Activated CD4-positive, alpha-beta T cell treated with anti-CD3 and anti-CD28 coated beads for 36 hours (primary cell): ENCODE results near the gene FAM153A. TPM values are rescaled to one million over a fixed set of nuclear protein-coding genes. Genes with fewer than 3 reads are reported as not detected.
"Not testable (repeated sequence)": the region's sequence is repeated elsewhere in the genome, so short reads cannot be mapped to it uniquely, and the experiment has no call there.

Experiments
- ATAC-seq: fragments of 200-7000 bp; cut with Tn5 transposase; one replicate; pipeline ENCODE4 v1.10.0; 2021; ENCODE audit warnings: mild to moderate bottlenecking, moderate library complexity
- CTCF ChIA-PET: fragments of 350-600 bp; sonication (Branson Sonifier 250); formaldehyde crosslinking; loops from one replicate; lab custom pipeline; 2021; ENCODE audit warnings: antibody characterized with exemption; lab: Charles Lee
- POLR2A ChIA-PET: fragments of 350-600 bp; sonication (Branson Sonifier 250); formaldehyde crosslinking; loops from one replicate; lab custom pipeline; 2021; ENCODE audit warnings: antibody characterized with exemption, inconsistent platforms; lab: Charles Lee
- DNase-seq: peaks from one replicate; pipeline ENCODE4 v3.0.0-alpha.2; 2020
- H3K27ac Mint-ChIP-seq: one replicate; pipeline ENCODE4 v1.8.0; 2021; ENCODE audit warnings: mixed read lengths
- H3K27me3 Mint-ChIP-seq: one replicate; pipeline ENCODE4 v1.8.0; 2021; ENCODE audit warnings: mixed read lengths
- H3K36me3 Mint-ChIP-seq: one replicate; pipeline ENCODE4 v1.8.0; 2021; ENCODE audit warnings: low read depth, mixed read lengths
- H3K4me1 Mint-ChIP-seq: one replicate; pipeline ENCODE4 v1.8.0; 2021; ENCODE audit warnings: mixed read lengths
- H3K4me3 Mint-ChIP-seq: one replicate; pipeline ENCODE4 v1.8.0; 2021; ENCODE audit warnings: mild to moderate bottlenecking, moderate library complexity, mixed read lengths
- H3K9me3 Mint-ChIP-seq: one replicate; pipeline ENCODE4 v1.8.0; 2021; ENCODE audit warnings: low read depth, mixed read lengths
- intact Hi-C, 2 experiments: fragments of 100-400 bp; cut with DNase I in 1 of 2; cut with micrococcal nuclease in 1 of 2; formaldehyde crosslinking; loops; one replicate each; pipeline versions ENCODE4 v1.14.2 to v1.15.1; 2022 to 2024; cut with DNase I, micrococcal nuclease
- total RNA-seq, 2 experiments: library from RNA; stranded (reverse); gene quantifications; one replicate each; pipeline ENCODE4 v1.2.3, GENCODE V29; 2021

Gene FAM153A
- 10 to 100 TPM; 38.8 to 54.0 TPM for total RNA-seq

DNA sequence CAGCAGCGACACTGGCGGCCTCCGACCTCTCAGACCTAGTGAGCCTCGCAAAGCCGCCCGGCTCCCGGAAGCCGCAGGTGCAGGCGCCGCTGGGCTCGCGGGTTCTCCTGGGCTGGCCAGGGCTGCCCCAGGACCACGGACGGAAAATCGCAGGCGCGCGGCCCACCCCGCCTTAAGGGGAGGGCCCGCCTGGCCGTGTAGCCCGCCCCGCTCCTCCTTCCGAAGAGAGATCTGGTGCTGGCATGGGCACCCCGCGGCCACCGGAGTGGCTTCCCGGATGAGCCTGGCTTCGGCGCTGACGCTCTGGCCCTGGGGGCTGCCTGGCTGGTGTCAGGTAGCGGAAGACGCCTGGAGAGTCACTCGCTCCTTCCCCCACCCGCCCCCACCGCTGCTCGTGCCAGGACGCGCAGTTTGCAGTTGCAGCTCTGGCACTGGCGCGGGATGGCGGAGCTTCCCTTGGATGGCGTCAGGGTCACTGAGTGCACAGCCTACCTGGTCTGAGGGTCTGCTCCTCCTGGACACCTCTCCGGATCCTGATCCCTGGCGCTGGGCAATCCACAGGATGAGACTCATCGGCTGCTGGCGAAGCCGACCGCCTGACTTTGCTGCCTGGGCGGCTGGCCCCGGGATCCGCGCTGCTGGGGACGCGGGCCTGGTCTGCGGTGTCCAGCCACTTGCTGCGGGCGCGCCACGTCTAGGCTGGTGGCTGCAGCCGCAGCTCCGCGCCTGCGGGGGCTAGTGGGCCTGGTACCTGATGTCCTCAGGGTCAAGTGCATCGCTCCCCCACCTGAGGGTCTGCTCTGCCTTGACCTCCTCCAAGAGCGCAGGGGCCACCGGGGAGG is at the start of gene FAM153A:
TSS of gene FAM153A (minus strand) at position 108 of the 842 bp plus-strand sequence.
- H3K36me3 Mint-ChIP-seq, H3K27ac Mint-ChIP-seq, POLR2A ChIA-PET, H3K4me3 Mint-ChIP-seq, H3K9me3 Mint-ChIP-seq, H3K4me1 Mint-ChIP-seq, H3K27me3 Mint-ChIP-seq, intact Hi-C loops, CTCF ChIA-PET: not testable (repeated sequence)
- peak; percentile 99 for ATAC-seq
- peak; percentile 32 for DNase-seq

DNA sequence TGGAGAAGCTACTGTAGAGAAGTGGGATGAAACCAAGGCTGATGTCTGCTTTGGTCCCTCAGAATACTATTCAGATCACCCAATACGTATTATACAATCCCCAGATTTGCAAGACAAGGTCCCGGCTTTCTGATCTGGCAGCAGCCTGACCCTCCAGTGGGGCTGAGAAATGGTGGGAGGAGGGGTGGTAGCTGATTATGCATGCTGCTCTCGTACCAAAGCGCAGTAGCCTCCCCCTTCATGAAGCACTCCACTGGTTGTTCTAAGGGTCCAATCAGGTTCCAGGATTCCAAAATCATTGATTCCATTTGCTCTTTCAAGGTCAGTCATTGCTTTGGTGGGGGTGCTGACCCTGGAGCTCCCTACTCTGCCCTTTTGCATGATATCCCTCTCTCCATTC is 49.6 kb upstream of the FAM153A start:
- H3K36me3 Mint-ChIP-seq, POLR2A ChIA-PET, H3K27me3 Mint-ChIP-seq, H3K27ac Mint-ChIP-seq, H3K9me3 Mint-ChIP-seq, H3K4me1 Mint-ChIP-seq, H3K4me3 Mint-ChIP-seq, DNase-seq, intact Hi-C loops, CTCF ChIA-PET, ATAC-seq: not testable (repeated sequence)

DNA sequence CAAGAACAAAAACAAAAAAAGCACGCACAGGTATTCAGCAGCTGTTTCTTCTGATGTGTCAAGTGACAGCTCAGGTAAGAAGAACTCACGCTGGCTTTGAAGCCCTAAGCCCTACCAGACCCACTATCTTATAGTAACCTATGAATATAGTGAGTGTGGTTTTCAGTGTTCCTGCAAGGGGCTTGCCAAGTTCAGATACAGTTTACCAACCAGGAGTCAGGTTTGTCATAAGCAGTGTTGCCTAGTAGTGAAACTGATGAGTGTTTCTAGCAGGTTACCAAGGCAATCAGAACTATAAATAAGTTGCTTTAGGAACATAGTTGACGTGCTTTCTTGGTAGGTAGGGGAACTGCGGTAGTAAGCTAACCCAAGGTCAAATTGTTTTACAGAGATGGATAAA is 43.4 kb upstream of the FAM153A start:
- H3K27ac Mint-ChIP-seq, H3K4me1 Mint-ChIP-seq, DNase-seq, CTCF ChIA-PET, H3K27me3 Mint-ChIP-seq, H3K4me3 Mint-ChIP-seq, H3K9me3 Mint-ChIP-seq, intact Hi-C loops, POLR2A ChIA-PET, H3K36me3 Mint-ChIP-seq: not testable (repeated sequence)
- peak; percentile 98 for ATAC-seq

DNA sequence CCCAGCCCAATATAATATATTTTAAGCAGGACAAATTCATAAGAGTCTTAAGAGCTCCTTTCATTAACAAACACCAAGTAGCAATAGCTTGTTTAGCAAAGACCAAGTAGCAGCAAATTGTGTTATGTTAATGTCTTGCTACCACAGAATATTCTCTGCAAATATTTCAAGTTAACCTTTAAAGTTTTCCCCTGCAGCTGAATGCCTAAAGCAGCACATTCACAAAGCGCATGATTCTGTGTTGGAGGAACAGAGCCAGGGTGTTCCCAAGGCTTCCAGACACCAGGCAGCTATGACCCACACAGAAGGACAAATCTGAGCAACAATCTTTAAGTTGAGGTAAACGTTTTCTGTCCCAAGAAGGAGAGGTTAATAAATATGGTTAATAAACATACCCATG is 42.1 kb upstream of the FAM153A start:
- H3K27me3 Mint-ChIP-seq, CTCF ChIA-PET, intact Hi-C loops, H3K9me3 Mint-ChIP-seq, H3K4me3 Mint-ChIP-seq, H3K36me3 Mint-ChIP-seq, ATAC-seq, H3K27ac Mint-ChIP-seq, DNase-seq, H3K4me1 Mint-ChIP-seq, POLR2A ChIA-PET: not testable (repeated sequence)

DNA sequence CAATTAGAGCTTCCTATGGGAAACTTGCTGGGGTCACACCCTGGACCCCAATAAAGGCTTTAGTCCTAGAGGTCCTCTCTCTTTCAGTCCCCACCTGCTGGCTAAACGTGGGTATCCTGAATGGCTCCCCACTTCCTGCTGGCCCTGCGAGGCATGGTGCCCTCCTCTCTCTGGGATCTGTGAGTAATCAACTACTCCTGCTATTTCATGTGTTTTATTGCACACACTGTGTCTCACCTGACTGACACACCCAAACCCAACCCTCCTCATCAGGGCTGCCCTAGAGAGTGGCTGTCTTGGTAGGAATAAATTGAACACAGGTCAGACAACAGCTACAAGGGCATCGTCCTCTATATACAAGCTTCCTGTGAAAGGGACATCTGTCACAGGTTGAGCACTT is 39.8 kb upstream of the FAM153A start:
- POLR2A ChIA-PET, H3K4me1 Mint-ChIP-seq, H3K9me3 Mint-ChIP-seq, H3K27ac Mint-ChIP-seq, DNase-seq, H3K36me3 Mint-ChIP-seq, CTCF ChIA-PET, intact Hi-C loops, ATAC-seq, H3K27me3 Mint-ChIP-seq, H3K4me3 Mint-ChIP-seq: not testable (repeated sequence)

DNA sequence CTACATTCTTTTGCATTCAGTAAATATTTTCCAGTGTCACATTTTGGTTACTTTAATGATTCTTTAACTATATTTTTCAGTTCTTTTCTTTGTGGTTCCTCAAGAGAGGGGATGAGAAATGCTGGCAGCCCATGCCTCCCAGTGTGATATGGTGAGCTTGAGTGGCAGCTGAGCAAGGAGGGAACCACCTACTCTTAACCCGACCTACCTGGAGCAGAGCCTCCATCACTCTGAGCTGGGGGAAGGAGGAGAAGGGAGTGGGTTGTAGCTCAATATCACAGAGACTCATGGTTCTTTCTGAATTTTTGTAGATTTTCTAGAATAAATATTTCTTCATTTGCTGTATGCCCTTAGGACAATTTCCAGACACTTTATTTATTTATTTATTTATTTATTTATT is 37.0 kb upstream of the FAM153A start:
- H3K9me3 Mint-ChIP-seq, CTCF ChIA-PET, H3K27me3 Mint-ChIP-seq, DNase-seq, H3K4me1 Mint-ChIP-seq, H3K27ac Mint-ChIP-seq, H3K36me3 Mint-ChIP-seq, H3K4me3 Mint-ChIP-seq, POLR2A ChIA-PET, intact Hi-C loops: not testable (repeated sequence)
- peak; percentile 36 for ATAC-seq

DNA sequence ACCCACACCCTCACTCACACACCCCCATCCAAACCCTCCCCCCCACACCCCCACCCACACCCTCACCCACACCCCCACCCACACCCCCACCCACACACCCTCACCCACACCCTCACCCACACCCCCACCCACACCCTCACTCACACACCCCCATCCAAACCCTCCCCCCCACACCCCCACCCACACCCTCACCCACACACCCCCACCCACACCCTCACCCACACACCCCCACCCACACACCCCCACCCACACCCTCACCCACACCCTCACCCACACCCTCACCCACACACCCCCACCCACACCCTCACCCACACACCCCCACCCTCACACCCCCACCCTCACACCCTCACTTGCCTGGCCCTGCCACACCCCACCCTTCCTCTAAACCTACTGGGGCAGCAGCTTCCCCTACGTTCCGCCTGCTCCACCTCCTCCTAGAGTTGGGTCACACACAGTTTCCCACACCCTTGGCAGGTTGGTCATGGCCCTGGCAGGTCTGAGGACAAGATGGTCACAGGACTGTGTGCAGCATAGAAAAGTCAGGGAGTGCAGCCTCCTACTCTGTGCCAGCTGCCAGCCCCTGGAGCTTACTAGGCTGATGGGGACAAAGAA is 30.2 kb upstream of the FAM153A start:
- ATAC-seq, H3K27me3 Mint-ChIP-seq, CTCF ChIA-PET, DNase-seq, H3K4me1 Mint-ChIP-seq, H3K27ac Mint-ChIP-seq, H3K36me3 Mint-ChIP-seq, H3K4me3 Mint-ChIP-seq, POLR2A ChIA-PET, H3K9me3 Mint-ChIP-seq, intact Hi-C loops: not testable (repeated sequence)

DNA sequence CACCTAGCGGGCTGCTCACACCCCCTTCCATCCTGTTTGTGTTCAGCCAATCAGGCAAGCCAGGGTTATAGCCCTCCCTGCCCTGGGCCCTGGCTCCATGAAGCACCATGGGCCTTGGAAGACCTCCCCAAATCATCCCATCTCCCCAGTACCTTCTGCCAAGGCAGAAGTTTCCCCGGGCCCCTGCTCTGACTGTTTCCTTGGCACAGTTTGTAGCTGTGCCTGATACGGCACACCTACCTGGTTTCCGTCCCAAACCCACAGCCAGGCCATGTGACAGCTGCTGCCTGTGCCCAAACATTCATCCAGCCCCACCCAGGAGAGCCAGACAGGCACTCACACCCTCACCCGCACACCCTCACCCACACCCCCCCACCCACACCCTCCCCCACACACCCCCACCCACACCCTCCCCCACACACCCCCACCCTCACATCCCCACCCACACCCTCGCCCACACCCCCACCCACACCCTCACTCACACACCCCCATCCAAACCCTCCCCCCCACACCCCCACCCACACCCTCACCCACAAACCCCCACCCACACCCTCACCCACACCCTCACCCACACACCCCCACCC is 29.6 kb upstream of the FAM153A start:
- H3K27ac Mint-ChIP-seq, POLR2A ChIA-PET, H3K4me1 Mint-ChIP-seq, CTCF ChIA-PET, intact Hi-C loops, H3K4me3 Mint-ChIP-seq, H3K9me3 Mint-ChIP-seq, H3K27me3 Mint-ChIP-seq, H3K36me3 Mint-ChIP-seq: not testable (repeated sequence)
- ATAC-seq: peak; percentile 40
- DNase-seq: peak; percentile 14

DNA sequence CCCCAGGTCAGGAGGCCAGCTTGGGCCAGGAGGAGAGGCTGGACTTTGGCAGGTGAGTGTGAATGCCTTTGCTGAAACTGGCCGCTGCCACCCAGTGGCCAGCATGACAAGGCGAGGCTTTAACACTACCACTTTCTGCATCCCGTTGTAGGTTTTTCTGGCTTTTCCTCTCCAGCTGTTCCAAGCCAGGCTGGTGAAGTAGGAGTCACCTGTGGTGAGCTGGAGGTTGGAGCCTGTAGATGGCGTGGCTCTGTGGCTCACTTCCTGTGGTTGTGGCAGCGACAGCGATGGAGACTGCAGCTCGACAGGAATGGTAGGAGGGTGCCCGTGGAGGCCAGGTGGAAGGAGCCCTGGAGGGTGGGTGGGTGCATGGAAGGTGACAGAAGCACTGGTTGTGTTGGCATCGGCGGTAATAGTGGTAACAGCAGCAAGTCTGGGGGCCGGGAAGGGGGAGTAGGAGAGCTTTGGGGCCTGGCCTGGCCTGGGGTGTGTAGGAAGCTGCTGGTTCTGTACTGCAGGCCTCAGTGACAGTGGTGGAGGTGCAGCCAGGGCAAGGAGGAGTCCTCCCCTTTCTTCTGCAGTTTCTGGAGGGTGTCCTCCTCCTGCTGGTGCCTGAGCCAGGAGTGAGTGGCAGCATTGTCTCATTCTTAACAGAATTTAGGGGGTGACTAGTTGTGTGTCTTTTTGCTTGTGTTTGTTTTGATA is 26.7 kb upstream of the FAM153A start:
- DNase-seq: peak; percentile 69
- H3K9me3 Mint-ChIP-seq, H3K4me1 Mint-ChIP-seq, H3K4me3 Mint-ChIP-seq, POLR2A ChIA-PET, H3K36me3 Mint-ChIP-seq, H3K27me3 Mint-ChIP-seq, CTCF ChIA-PET, intact Hi-C loops, H3K27ac Mint-ChIP-seq: not testable (repeated sequence)
- ATAC-seq: peak; percentile 81

DNA sequence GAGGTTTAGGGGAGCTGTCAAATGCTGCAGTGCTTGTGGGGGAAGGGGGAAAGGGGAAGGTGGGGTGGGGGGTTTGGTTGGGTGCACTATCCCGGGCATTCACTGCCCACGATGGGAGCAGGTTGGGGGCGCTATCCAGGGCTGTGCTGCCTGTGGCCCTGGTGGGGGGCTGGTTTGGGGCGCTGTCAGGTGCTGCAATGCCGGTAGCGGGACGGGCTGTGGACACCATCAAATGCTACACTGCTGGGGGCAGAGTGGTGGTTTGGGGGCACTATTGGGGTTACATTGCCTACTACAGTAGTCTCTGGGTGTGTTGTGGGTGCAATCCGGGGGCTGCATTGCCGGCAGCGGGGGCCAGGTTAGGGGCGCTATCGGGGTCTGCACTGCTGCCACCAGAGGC is 25.7 kb upstream of the FAM153A start:
- H3K9me3 Mint-ChIP-seq, ATAC-seq, H3K4me1 Mint-ChIP-seq, H3K36me3 Mint-ChIP-seq, intact Hi-C loops, POLR2A ChIA-PET, DNase-seq, H3K27ac Mint-ChIP-seq, H3K4me3 Mint-ChIP-seq, H3K27me3 Mint-ChIP-seq, CTCF ChIA-PET: not testable (repeated sequence)

DNA sequence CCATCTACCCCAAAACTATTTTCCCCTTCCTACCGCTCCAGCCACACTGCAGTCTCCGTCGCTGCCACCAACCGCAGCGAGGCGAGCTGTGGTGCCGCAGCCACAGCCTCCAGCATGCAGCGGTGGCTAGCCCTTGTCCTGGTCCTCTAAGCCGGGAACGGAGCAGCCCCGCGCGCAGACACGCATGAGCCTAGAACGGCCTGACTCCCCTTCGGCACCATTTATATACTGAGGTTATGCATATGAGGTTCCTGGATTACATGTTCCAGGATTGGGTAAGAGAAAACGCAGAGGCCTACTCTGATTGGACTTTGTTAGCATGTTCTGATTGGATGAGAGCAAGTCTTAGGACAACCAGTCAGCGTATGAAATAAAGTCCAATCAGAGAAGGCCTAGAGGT is 24.6 kb upstream of the FAM153A start:
- H3K27me3 Mint-ChIP-seq, POLR2A ChIA-PET, H3K4me1 Mint-ChIP-seq, CTCF ChIA-PET, DNase-seq, H3K9me3 Mint-ChIP-seq, H3K4me3 Mint-ChIP-seq, H3K27ac Mint-ChIP-seq, H3K36me3 Mint-ChIP-seq, ATAC-seq, intact Hi-C loops: not testable (repeated sequence)
